Parathyroid adenoma (tissue), 2 donors: ENCODE data around the gene POU1F1.

Experiments
- H2AFZ ChIP-seq: fragments of 300-600 bp; sonication (generic); one replicate; pipeline ENCODE4 v1.7.0; 2017; ENCODE audit warnings: antibody characterized with exemption, mild to moderate bottlenecking
- H3K27ac ChIP-seq: fragments of 300-600 bp; sonication (generic); one replicate; pipeline ENCODE4 v1.7.0; 2017
- H3K27me3 ChIP-seq: fragments of 300-600 bp; sonication (generic); one replicate; pipeline ENCODE4 v1.7.0; 2017; ENCODE audit warnings: low read length; ENCODE audit not compliant: control insufficient read depth, insufficient read depth
- H3K36me3 ChIP-seq: fragments of 300-600 bp; sonication (generic); one replicate; pipeline ENCODE4 v1.7.0; 2017; ENCODE audit warnings: low read length; ENCODE audit not compliant: control insufficient read depth, insufficient read depth
- H3K4me1 ChIP-seq: fragments of 300-600 bp; sonication (generic); one replicate; pipeline ENCODE4 v1.7.0; 2017; ENCODE audit warnings: control low read depth
- H3K4me2 ChIP-seq: fragments of 300-600 bp; sonication (generic); one replicate; pipeline ENCODE4 v1.7.0; 2017; ENCODE audit warnings: low read length
- H3K4me3 ChIP-seq: fragments of 300-600 bp; sonication (generic); one replicate; pipeline ENCODE4 v1.7.0; 2017; ENCODE audit warnings: low read depth, low read length
- H3K79me2 ChIP-seq: fragments of 300-600 bp; sonication (generic); one replicate; pipeline ENCODE4 v1.7.0; 2017; ENCODE audit warnings: control low read depth
- H3K9ac ChIP-seq: fragments of 300-600 bp; sonication (generic); one replicate; pipeline ENCODE4 v1.7.0; 2017; ENCODE audit warnings: mild to moderate bottlenecking
- H3K9me3 ChIP-seq: fragments of 300-600 bp; sonication (generic); one replicate; pipeline ENCODE4 v1.7.0; 2017; ENCODE audit warnings: low read length; ENCODE audit not compliant: control insufficient read depth
- TF ChIP-seq, protein P1 (sequence below): fragments of 300-600 bp; sonication (generic); IDR thresholded peaks from one replicate; pipeline ENCODE4 v1.7.0; 2017; ENCODE audit warnings: antibody characterized with exemption, mild to moderate bottlenecking
- donor health status: primary hyperparathyroidism.

The POU1F1 gene, protein sequence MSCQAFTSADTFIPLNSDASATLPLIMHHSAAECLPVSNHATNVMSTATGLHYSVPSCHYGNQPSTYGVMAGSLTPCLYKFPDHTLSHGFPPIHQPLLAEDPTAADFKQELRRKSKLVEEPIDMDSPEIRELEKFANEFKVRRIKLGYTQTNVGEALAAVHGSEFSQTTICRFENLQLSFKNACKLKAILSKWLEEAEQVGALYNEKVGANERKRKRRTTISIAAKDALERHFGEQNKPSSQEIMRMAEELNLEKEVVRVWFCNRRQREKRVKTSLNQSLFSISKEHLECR

DNA sequence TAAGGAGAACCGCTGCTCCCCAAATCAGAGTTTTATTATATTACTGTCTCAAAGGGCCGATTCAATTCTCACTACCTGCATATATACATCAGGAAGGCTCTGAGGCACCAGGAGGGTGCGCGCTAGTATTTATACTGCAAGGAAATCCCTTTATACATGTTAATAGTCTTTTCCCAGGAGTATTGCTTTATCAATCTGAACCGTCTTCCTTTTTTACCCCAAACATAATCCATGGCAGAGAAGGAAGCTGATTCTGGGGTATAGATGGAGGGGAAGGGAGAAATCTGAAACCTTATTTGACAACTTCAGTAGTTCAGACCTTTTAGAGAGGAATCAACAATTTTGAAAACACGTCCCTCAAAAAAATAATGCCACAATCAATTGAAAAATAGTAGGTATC is at the start of gene POU1F1:
TSS of gene POU1F1 (minus strand) at position 101 of the 400 bp plus-strand sequence. CDS start 122 bp downstream, outside the sequence.
- Histone ChIP-seq H2AFZ (no peak within 1 kb of the TSS), H3K27ac (no peak within 1 kb of the TSS), H3K4me1 (no peaks in the 10 kb centered on the region), H3K36me3 (no peaks in the 10 kb centered on the region), H3K9me3 (no peaks in the 10 kb centered on the region), H3K4me2 (no peak within 1 kb of the TSS), H3K4me3 (no peak within 1 kb of the TSS), H3K27me3 (no peaks in the 10 kb centered on the region), H3K79me2 (no peaks in the 10 kb centered on the region), H3K9ac (no peak within 1 kb of the TSS)
- TF ChIP-seq, protein P1, sequence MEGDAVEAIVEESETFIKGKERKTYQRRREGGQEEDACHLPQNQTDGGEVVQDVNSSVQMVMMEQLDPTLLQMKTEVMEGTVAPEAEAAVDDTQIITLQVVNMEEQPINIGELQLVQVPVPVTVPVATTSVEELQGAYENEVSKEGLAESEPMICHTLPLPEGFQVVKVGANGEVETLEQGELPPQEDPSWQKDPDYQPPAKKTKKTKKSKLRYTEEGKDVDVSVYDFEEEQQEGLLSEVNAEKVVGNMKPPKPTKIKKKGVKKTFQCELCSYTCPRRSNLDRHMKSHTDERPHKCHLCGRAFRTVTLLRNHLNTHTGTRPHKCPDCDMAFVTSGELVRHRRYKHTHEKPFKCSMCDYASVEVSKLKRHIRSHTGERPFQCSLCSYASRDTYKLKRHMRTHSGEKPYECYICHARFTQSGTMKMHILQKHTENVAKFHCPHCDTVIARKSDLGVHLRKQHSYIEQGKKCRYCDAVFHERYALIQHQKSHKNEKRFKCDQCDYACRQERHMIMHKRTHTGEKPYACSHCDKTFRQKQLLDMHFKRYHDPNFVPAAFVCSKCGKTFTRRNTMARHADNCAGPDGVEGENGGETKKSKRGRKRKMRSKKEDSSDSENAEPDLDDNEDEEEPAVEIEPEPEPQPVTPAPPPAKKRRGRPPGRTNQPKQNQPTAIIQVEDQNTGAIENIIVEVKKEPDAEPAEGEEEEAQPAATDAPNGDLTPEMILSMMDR, result no peak

DNA sequence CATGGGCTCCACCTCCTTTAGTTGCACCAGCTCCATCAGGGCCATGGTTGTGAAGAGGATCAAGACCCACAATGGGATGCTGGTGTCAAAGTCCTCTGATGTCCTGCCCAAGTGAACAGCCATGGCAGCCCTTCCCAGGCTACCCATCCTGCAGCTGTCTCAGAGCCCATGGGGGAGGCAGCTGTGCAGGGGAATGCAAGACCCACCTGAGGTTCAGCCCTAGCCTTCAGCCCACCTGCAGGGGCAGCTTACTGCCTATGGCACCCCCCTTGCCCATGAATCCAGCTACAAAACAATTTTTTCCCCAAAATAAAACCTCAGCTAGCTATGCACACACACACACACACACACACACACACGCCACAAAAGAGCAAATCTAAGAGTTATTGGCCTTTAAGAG is 48.2 kb upstream of the POU1F1 start:
- Histone ChIP-seq H3K9ac (no peak overlapping the region), H3K27ac (no peak overlapping the region), H3K4me3 (no peak overlapping the region), H3K79me2 (no peaks in the 10 kb centered on the region), H3K9me3 (no peaks in the 10 kb centered on the region), H3K4me2 (no peak overlapping the region), H3K36me3 (no peaks in the 10 kb centered on the region), H3K27me3 (no peaks in the 10 kb centered on the region), H3K4me1 (no peaks in the 10 kb centered on the region), H2AFZ (no peak overlapping the region)
- TF ChIP-seq, protein P1, result no peak

DNA sequence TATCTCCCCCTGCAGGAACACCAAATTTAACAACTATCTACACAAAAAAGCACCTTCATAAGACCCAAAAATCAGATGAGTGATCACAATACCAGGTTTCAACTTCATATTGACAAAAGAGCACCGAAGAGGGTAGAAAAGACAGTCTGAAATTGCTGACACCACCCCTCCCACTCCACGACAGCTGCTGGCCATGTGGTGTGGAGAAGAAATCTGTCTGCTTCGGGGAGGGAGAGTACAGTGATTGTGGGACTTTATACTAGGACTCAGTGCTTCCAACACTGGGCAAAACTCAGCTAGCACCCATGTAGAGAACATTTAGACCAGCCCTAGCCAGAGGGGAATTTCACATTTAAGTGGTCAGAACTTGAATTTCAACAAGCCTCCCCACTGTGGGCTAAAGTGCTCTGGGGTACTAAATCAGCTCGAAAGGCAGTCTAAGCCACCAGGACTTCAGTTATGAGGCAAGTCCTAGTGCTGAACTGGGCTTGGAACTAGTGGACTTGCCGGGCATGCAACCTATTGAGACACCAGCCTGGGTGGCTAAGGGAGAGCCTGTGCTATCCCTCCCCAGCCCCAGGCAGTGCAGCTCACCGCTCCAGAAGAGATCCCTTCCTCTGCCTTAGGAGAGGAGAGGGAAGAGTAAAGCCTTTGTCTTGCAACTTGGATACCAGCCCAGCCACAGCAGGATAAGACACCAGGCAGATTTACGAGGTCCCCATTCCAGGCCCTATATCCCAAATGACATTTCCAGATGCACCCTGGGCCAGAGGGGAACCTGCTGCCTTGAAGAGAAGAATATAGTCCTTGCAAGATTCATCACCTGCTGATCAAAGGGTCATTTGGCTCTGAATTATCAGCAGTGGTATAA is 44.6 kb upstream of the POU1F1 start:
- TF ChIP-seq, protein P1, result no peak
- H3K4me3 ChIP-seq, result no peak overlapping the region
- no peaks in the 10 kb centered on the region for H3K36me3 ChIP-seq
- H3K9ac ChIP-seq, result no peak overlapping the region
- H3K4me1 ChIP-seq, result no peaks in the 10 kb centered on the region
- no peaks in the 10 kb centered on the region for H3K9me3 ChIP-seq
- no peaks in the 10 kb centered on the region for H3K27me3 ChIP-seq
- no peaks in the 10 kb centered on the region for H3K79me2 ChIP-seq
- no peak overlapping the region for H3K27ac ChIP-seq
- no peak overlapping the region for H3K4me2 ChIP-seq
- H2AFZ ChIP-seq, result no peak overlapping the region

DNA sequence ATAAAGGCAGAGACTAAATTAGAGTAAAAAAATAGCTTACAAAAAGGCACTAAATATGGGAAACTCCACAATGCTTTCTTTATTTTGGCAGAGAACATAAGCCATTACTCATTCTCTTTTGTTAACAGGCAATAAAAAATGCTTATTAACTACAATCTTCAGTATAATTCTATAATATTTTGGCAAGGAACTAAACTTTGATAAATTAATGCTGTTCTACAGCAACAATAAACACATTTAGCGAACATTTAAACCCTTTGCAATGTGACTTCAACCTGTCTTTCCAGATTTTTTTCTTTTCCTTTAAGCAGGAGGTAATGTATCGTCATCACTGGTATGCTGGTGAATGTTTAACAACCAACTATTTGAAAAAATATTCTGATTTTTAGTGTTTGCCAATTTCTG is 42.2 kb upstream of the POU1F1 start:
- Histone ChIP-seq H3K27ac (no peak overlapping the region), H3K9ac (no peak overlapping the region), H3K4me3 (no peak overlapping the region), H3K4me2 (no peak overlapping the region), H3K79me2 (no peaks in the 10 kb centered on the region), H3K27me3 (no peaks in the 10 kb centered on the region), H3K9me3 (no peaks in the 10 kb centered on the region), H2AFZ (no peak overlapping the region), H3K36me3 (no peaks in the 10 kb centered on the region), H3K4me1 (no peaks in the 10 kb centered on the region)
- TF ChIP-seq, protein P1, result no peak
